NCI-H1694 treated with DMSO at 0.1 percent for 48 hours (cell line): ENCODE measurements around the gene UCK1.
"Not testable (repeated sequence)": the region's sequence is repeated elsewhere in the genome, so short reads cannot be mapped to it uniquely, and the experiment has no call there.

ENCODE experiments used
- DNase-seq: peaks from one replicate; lab custom pipeline; 2025; lab: John Stamatoyannopoulos, UW

UCK1 gene

GRCh38 chr9:131554087-131554842, 23.2 kb upstream of the UCK1 start:
- no peak for DNase-seq

- no peak for DNase-seq
Observed at GRCh38 chr9:131552030-131552429, 21.0 kb upstream of the UCK1 start.

DNA sequence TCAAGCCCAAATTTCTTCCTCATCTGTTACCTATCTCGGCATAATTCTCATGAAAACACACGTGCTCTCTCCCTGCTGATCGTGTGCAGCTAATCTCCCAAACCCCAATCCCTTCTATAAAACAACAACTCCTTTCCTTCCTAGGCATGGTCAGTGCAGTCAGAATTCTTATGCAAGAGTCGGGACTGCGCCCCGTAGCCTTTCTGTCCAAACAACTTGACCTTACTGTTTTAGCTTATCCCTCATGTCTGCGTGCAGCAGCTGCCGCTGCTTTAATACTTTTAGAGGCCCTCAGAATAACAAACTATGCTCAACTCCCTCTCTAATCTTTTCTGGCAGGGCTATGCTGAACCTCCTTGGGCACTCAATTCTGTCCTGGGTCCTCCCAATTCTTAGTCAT, 19.4 kb upstream of the UCK1 start:
- not testable (repeated sequence) for DNase-seq

DNA sequence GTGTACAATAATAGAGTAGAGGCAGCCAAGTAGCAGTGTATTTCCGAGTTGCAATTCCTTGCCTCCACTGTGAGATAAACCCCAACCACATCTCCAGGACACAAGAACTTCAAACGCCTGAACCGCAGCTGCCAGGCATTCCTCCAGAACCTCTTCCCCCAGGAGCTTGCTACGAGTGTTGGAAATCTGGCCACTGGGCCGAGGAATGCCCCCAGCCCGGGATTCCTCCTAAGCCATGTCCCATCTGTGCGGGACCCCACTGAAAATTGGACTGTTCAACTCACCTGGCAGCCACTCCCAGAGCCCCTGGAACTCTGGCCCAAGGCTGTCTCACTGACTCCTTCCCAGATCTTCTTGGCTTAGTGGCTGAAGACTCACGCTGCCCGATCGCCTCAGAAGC, 18.1 kb upstream of the UCK1 start:
- DNase-seq: not testable (repeated sequence)

- DNase-seq: peak; percentile 4
Observed at GRCh38 chr9:131546336-131547084, 15.4 kb upstream of the UCK1 start.

DNA sequence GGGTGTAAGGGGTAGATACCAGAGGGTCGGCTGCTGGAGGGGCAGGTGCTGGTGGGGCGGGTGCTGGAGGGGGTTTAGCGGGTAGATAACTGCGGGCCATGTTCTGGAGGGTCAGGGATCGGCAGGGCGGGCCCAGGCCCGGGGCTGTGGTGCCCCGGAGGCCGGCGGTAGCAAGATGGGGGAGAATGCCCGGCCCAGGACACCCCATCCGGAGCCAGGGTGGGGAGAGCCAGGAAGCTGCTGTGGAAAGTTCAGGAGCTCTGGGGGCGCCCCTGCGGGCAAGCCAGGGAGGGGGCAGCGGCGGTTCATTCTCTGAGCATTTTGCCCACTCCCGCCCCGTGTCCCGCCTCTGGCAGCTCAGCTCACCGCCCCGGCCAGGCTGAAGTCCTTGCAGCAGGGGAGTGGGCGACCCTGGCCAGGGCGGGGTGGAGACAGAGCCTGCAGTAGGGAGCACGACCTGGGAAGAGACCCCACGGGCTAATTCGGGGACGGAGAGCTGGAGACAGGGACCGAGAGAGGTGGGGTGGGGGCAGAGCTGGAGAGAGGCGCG, 14.8 kb upstream of the UCK1 start:
- no peak for DNase-seq

GRCh38 chr9:131545003-131545785, 14.1 kb upstream of the UCK1 start, which contains the start of gene PRRT1B:
Gene PRRT1B, plus strand, starts transcription at chr9:131545523. Its CDS starts 93 bp downstream, at chr9:131545616.
- no peak for DNase-seq

DNA sequence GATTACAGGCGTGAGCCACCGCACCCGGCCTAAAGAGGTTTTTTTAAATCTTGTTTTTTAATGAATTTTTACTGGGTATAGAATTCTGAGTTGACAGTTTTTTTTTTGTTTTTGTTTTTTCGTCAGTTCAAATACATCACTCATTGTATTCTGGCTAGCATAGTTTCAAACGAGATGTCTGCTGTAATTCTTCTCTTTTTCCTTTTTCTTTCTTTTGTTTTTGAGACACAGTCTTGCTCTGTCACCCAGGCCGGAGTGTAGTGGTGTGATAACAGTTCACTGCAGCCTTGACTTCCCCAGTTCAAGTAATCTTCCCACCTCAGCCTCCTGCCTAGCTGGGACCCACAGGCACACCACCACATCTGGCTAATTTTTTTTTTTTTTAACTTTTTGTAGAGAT, 12.1 kb upstream of the UCK1 start:
- DNase-seq: no peak

DNA sequence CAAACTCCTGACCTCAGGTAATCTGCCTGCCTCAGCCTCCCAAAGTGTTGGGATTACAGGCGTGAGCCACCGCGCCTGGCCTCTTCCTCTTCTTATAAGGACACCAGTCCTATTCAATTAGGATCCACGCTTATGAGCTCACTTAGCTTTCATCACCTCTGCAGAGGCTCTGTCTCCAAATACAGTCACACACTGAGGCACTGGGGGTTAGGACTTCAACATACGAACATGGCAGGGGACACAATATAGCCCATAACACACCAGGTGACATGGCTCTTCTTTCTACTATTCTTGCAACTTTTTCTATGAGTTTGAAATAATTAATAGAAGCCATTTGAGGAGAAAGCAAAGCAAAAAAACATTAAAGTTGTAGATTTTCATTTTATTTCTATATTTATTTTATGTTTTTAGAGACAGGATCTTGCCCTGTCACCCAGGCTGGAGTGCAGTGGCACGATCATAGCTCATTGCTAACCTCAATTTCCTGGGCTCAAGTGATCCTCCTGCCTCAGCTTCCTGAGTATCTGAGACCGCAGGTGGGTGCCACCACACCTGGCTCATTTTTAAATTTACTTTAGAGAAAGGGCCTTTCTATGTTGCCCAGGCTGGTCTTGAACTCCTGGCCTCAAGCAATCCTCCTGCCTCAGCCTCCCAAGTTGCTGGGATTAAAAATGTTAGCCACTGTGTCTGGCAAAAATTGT, 8.3 kb upstream of the UCK1 start:
- DNase-seq: no peak

GRCh38 chr9:131537946-131538345, 6.9 kb upstream of the UCK1 start:
- no peak for DNase-seq

GRCh38 chr9:131534721-131535237, 3.7 kb upstream of the UCK1 start:
- DNase-seq: no peak

GRCh38 chr9:131530546-131530919, 530 bp downstream of the UCK1 start:
- no peak for DNase-seq

DNA sequence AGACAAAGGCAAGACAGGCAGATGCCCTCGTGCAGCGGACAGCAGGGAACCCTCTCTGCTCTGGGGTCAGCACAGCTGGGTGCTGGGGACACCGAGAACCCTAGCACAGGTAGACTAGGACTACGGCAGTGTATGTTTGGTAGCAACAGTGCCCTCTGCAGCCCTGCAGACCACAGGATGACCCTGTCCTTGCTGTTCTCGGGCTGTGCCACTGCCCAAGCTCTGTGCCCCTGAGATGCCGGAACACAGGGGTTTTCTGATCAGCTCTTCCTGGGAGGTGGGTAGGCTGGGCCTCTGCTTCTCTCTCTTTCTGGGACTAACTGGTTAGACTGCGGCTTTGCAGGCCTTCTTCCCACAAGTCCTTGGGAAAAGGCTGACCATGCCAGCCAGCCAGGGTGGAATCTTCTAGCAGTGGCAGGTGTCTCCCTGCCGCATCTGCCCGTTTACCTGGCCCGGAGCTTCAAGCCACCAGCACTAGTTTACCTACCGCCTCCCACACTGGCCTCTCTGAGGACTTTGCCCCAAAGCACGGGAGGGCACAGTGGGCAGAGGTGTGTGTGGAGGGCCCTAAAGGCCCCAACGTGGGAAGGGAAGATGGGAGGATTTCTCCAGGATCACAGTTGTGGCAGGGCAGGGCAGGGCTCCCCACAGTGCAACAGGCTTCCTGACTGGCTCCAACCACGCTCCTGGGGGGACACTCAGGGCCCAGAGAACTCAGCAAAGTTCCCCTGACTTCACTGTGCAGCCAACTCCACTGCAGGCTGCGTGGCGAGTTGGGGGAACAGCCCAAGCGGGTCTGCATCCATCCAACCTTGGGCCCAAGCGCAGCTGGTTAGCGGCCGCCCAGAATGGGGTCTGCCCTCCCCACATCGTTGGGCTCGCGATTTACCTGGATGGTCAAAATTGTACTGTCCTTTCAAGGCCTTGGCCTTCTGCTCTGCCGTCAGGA, 1.2 kb downstream of the UCK1 start:
- DNase-seq: no peak

DNA sequence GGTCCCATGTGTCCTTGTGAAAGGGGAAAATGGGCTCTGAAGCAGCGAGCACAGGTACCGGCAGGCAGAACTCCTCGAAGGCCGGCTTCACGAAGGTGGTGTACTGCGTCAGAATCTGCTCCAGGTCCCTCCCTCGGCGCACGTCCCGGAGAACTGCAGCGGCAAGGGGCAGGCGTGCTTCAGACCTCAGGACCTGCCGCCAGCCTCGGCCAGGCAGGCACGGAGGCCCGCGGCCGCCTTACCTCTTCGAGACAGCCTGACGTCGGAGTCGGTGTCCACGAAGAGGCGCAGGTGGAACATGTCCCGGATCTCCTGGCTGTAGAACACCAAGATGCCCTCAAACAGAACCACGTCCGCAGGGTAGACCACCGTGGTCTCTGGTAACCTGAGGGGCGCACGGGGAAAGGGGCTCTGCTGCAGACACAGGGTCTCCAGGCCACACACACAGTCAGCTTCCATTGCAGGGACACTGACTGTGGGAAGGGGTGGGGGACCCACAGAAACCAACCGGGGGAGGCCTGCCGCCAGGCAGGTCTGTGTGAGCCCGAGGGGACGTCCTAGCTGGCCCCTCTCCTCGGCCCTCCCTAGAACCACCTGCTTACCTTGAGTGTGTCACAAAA, 2.1 kb downstream of the UCK1 start:
- DNase-seq: no peak

DNA sequence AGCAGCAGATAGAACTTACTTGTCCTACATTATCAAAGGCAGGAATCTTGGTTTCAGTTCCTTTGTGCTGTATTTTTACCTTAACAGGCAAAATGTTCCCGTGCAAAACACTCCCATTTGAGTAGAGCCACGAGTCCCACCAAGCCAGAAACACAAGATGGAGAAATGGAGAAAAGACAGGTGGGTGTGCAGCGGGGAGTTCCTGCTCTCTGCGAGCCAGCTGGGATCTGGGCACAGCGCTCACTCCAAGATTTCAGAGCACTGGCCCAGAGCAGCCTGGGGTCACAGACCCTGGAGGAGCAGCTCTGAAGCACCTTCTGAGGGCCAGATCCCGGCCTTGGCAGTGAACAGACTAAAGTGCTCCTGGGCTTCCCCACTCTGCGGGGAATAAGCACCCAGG, 2.9 kb downstream of the UCK1 start:
- no peak for DNase-seq

- DNase-seq: no peak
Observed at GRCh38 chr9:131525643-131526565, 5.2 kb downstream of the UCK1 start.

GRCh38 chr9:131524665-131525315, 6.3 kb downstream of the UCK1 start:
- DNase-seq: no peak
